Trophoblast cell (in vitro differentiated cells and primary cell): ENCODE data around the gene TNKS2.

Source experiments
- DNase-seq, 2 donors: peaks; one replicate each; pipeline ENCODE4 v3.0.0-alpha.2; 2016
- H2AFZ ChIP-seq: 2 replicates; pipeline ENCODE4 v1.6.1; 2013; ENCODE audit warnings: low read length, moderate library complexity, mild to moderate bottlenecking; ENCODE audit not compliant: insufficient read depth, poor library complexity
- H2AK5ac ChIP-seq: 2 replicates; pipeline ENCODE4 v1.6.1; 2013; ENCODE audit warnings: mild to moderate bottlenecking, low read length
- H2BK120ac ChIP-seq: 2 replicates; pipeline ENCODE4 v1.6.1; 2013; ENCODE audit warnings: low read length, mild to moderate bottlenecking, moderate library complexity; ENCODE audit not compliant: insufficient read depth, poor library complexity
- H2BK12ac ChIP-seq: 2 replicates; pipeline ENCODE4 v1.6.1; 2013; ENCODE audit warnings: mild to moderate bottlenecking, low read length, moderate library complexity
- H2BK5ac ChIP-seq: 2 replicates; pipeline ENCODE4 v1.6.1; 2013; ENCODE audit warnings: low read length, low read depth, moderate library complexity, mild to moderate bottlenecking; ENCODE audit not compliant: poor library complexity
- H3K14ac ChIP-seq: 2 replicates; pipeline ENCODE4 v1.6.1; 2013; ENCODE audit warnings: mild to moderate bottlenecking, low read length
- H3K18ac ChIP-seq: 2 replicates; pipeline ENCODE4 v1.6.1; 2013; ENCODE audit warnings: mild to moderate bottlenecking, low read length
- H3K23ac ChIP-seq: 2 replicates; pipeline ENCODE4 v1.6.1; 2013; ENCODE audit warnings: low read length
- H3K27ac ChIP-seq: 2 replicates; pipeline ENCODE4 v1.5.1; 2013; ENCODE audit warnings: low read depth, mild to moderate bottlenecking, inconsistent platforms, low read length, moderate library complexity
- H3K27me3 ChIP-seq: 2 replicates; pipeline ENCODE4 v1.6.1; 2013; ENCODE audit warnings: inconsistent platforms, mild to moderate bottlenecking, low read length, moderate library complexity; ENCODE audit not compliant: insufficient read depth
- H3K36me3 ChIP-seq, 2 experiments: 1 replicate in 1 of 2; 2 replicates in 1 of 2; pipeline ENCODE4 v1.6.1; 2013; ENCODE audit warnings: low read length in 2 of 2, mild to moderate bottlenecking in 2 of 2, moderate library complexity in 1 of 2; ENCODE audit not compliant: insufficient read depth in 2 of 2, control insufficient read depth in 1 of 2
- H3K4ac ChIP-seq: 2 replicates; pipeline ENCODE4 v1.6.1; 2013; ENCODE audit warnings: low read depth, mild to moderate bottlenecking, low read length, moderate library complexity
- H3K4me1 ChIP-seq, 2 experiments: 1 replicate in 1 of 2; 2 replicates in 1 of 2; pipeline ENCODE4 v1.6.1; 2013; ENCODE audit warnings: low read length in 2 of 2, mild to moderate bottlenecking in 2 of 2, moderate library complexity in 1 of 2; ENCODE audit not compliant: insufficient read depth in 2 of 2, control insufficient read depth in 1 of 2
- H3K4me2 ChIP-seq: 2 replicates; pipeline ENCODE4 v1.6.1; 2013; ENCODE audit warnings: inconsistent platforms, mild to moderate bottlenecking, low read length, moderate library complexity
- H3K4me3 ChIP-seq: 2 replicates; pipeline ENCODE4 v1.5.1; 2013; ENCODE audit warnings: mild to moderate bottlenecking, low read depth, low read length, inconsistent platforms
- H3K79me1 ChIP-seq: one replicate; pipeline ENCODE4 v1.6.1; 2013; ENCODE audit warnings: low read length
- H3K79me2 ChIP-seq: 2 replicates; pipeline ENCODE4 v1.6.1; 2013; ENCODE audit warnings: low read length, mild to moderate bottlenecking; ENCODE audit not compliant: control insufficient read depth, insufficient read depth, poor library complexity
- H3K9ac ChIP-seq: 2 replicates; pipeline ENCODE4 v1.6.1; 2013; ENCODE audit warnings: mild to moderate bottlenecking, low read length
- H3K9me3 ChIP-seq: 2 replicates; pipeline ENCODE4 v1.6.1; 2013; ENCODE audit warnings: low read depth, mild to moderate bottlenecking, control low read depth, inconsistent platforms, low read length; ENCODE audit not compliant: insufficient read depth
- H4K12ac ChIP-seq: 2 replicates; pipeline ENCODE4 v1.6.1; 2013; ENCODE audit warnings: low read depth, mild to moderate bottlenecking, low read length, moderate library complexity
- H4K8ac ChIP-seq: 2 replicates; pipeline ENCODE4 v1.6.1; 2013; ENCODE audit warnings: low read depth, mild to moderate bottlenecking, low read length, moderate library complexity
- H4K91ac ChIP-seq: one replicate; pipeline ENCODE4 v1.6.1; 2013; ENCODE audit warnings: low read depth, mild to moderate bottlenecking, low read length, moderate library complexity
- WGBS: extraction: QIAGEN DNeasy Blood & Tissue Kit; methylation state at CpG from one replicate; pipeline ENCODE4 v1.1.7; 2013; ENCODE audit warnings: missing lambda C conversion rate; ENCODE audit not compliant: insufficient read length, insufficient coverage; ENCODE audit errors: extremely low coverage; 5-methylcytosine and 5-hydroxymethylcytosine counted together

The TNKS2 gene

GRCh38 chr10:91768123-91768522 is 30.1 kb upstream of the TNKS2 start:
- peaks cover 0 to 2% of the 10 kb centered on the region in 2 experiments for H3K4me1 ChIP-seq

DNA sequence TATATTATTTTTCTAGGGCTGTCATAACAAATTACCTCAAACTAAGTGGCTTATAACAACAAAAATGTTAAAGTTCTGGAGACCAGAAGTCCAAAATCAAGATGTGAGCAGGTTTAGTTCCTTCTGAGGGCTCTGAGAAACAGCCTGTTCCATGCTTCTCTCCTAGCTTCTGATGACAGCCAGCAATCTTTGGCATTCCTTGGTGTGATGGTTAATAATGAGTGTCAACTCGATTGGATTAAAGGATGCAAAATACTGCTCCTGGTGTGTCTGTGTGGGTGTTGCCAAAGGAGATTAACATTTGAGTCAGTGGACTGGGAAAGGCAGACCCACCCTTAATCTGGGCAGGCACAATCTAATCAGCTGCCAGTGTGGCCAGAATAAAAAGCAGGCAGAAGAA is 26.3 kb upstream of the TNKS2 start:
- no peak overlapping the region for H2AFZ ChIP-seq
- H2BK12ac ChIP-seq, result no peak overlapping the region
- H2BK120ac ChIP-seq, result no peak overlapping the region
- no peak overlapping the region for H3K4ac ChIP-seq
- no peak overlapping the region for H3K18ac ChIP-seq
- no peaks in the 10 kb centered on the region for H3K36me3 ChIP-seq
- no CpG with 5 or more reads among the region's 1 CpG for WGBS
- DNase-seq, result peak in 1 of 2 donors; percentile 50
- no peak overlapping the region for H2AK5ac ChIP-seq
- no peak overlapping the region for H4K8ac ChIP-seq
- H3K79me1 ChIP-seq, result no peaks in the 10 kb centered on the region
- no peak overlapping the region for H3K14ac ChIP-seq
- H3K27ac ChIP-seq, result no peak overlapping the region
- no peak overlapping the region for H3K23ac ChIP-seq
- no peak overlapping the region for H3K4me2 ChIP-seq
- peaks cover 0 to 3% of the 10 kb centered on the region in 2 experiments for H3K4me1 ChIP-seq
- no peak overlapping the region for H3K4me3 ChIP-seq
- H4K12ac ChIP-seq, result no peak overlapping the region
- no peaks in the 10 kb centered on the region for H3K79me2 ChIP-seq
- no peak overlapping the region for H4K91ac ChIP-seq
- no peak overlapping the region for H2BK5ac ChIP-seq
- no peaks in the 10 kb centered on the region for H3K27me3 ChIP-seq
- H3K9ac ChIP-seq, result no peak overlapping the region
- no peaks in the 10 kb centered on the region for H3K9me3 ChIP-seq

More at GRCh38 chr10:91768123-91768522, 30.1 kb upstream of the TNKS2 start:
- Histone ChIP-seq H4K8ac (no peak overlapping the region), H3K4ac (no peak overlapping the region), H2BK5ac (no peak overlapping the region), H3K27me3 (no peaks in the 10 kb centered on the region), H3K4me2 (no peak overlapping the region), H2AFZ (no peak overlapping the region), H3K79me1 (no peaks in the 10 kb centered on the region), H3K14ac (no peak overlapping the region), H3K23ac (no peak overlapping the region), H3K18ac (no peak overlapping the region), H3K9me3 (no peaks in the 10 kb centered on the region), H3K4me3 (no peak overlapping the region), H2AK5ac (no peak overlapping the region), H3K79me2 (no peaks in the 10 kb centered on the region), H3K9ac (no peak overlapping the region), H3K36me3 (no peaks in the 10 kb centered on the region), H2BK120ac (no peak overlapping the region), H2BK12ac (no peak overlapping the region), H3K27ac (no peak overlapping the region), H4K12ac (no peak overlapping the region), H4K91ac (no peak overlapping the region)
- WGBS, result no CpG with 5 or more reads among the region's 3 CpGs
- DNase-seq, result peak in 1 of 2 donors; percentile 48

GRCh38 chr10:91772461-91772860 is 25.8 kb upstream of the TNKS2 start:
- Histone ChIP-seq H4K8ac (no peak overlapping the region), H2AK5ac (no peak overlapping the region), H3K36me3 (no peaks in the 10 kb centered on the region), H4K12ac (no peak overlapping the region), H2BK12ac (no peak overlapping the region), H4K91ac (no peak overlapping the region), H3K18ac (no peak overlapping the region), H3K79me1 (no peaks in the 10 kb centered on the region), H2BK120ac (no peak overlapping the region), H2AFZ (no peak overlapping the region), H3K9ac (no peak overlapping the region), H3K27ac (no peak overlapping the region), H3K4me1 (peaks cover 0 to 3% of the 10 kb centered on the region in 2 experiments), H3K4me3 (no peak overlapping the region), H3K14ac (no peak overlapping the region), H3K4me2 (no peak overlapping the region), H3K79me2 (no peaks in the 10 kb centered on the region), H2BK5ac (no peak overlapping the region), H3K9me3 (no peaks in the 10 kb centered on the region), H3K4ac (no peak overlapping the region), H3K27me3 (no peaks in the 10 kb centered on the region), H3K23ac (no peak overlapping the region)
- peak; percentile 42 to 94 for DNase-seq
- WGBS, result no CpG with 5 or more reads among the region's 2 CpGs

DNA sequence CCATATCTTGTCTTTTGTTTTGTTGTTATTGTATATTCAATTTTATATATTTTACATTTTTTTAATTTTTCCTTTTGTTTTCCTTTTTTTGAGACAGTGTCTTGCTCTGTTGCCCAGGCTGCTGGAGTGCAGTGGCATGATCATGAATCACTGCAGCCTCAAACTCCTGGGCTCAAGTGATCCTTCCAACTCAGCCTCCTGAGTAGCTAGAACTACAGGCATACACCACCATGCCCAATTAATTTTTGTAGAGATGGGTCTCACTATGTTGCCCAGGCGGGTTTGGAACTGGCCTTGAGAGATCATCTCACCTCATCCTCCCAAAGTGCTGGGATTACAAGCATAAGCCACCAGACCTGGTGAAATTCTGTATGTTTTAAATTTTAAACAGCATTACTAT is 25.4 kb upstream of the TNKS2 start:
- Histone ChIP-seq H3K27ac (no peak overlapping the region), H2BK12ac (no peak overlapping the region), H4K91ac (no peak overlapping the region), H3K9me3 (no peaks in the 10 kb centered on the region), H3K4me2 (no peak overlapping the region), H4K8ac (no peak overlapping the region), H3K27me3 (no peaks in the 10 kb centered on the region), H2BK120ac (no peak overlapping the region), H3K23ac (no peak overlapping the region), H3K36me3 (no peaks in the 10 kb centered on the region), H4K12ac (no peak overlapping the region), H3K9ac (no peak overlapping the region), H2BK5ac (no peak overlapping the region), H2AK5ac (no peak overlapping the region), H3K4ac (no peak overlapping the region), H3K14ac (no peak overlapping the region), H3K4me3 (no peak overlapping the region), H3K79me2 (no peaks in the 10 kb centered on the region), H3K18ac (no peak overlapping the region), H2AFZ (no peak overlapping the region), H3K4me1 (peaks cover 0 to 3% of the 10 kb centered on the region in 2 experiments), H3K79me1 (no peaks in the 10 kb centered on the region)
- peak; percentile 47 to 61 for DNase-seq
- WGBS, result no CpG with 5 or more reads among the region's 1 CpG
